Liver (tissue), 3 donors: ENCODE results near the gene TLR3.

Experiments used
- CTCF ChIP-seq: fragments of 150-350 bp; IDR thresholded peaks from 2 replicates; pipeline ENCODE4 v1.5.1; 2017; ENCODE audit warnings: improper control_type of control experiment, low read depth, low read length; ENCODE audit not compliant: missing input control
- GABPA ChIP-seq, 2 donors: IDR thresholded peaks in 1 of 2; conservative IDR thresholded peaks in 1 of 2; 2 replicates each; pipeline ENCODE4 v1.6.1; 2016; ENCODE audit warnings: antibody characterized with exemption in 2 of 2, mild to moderate bottlenecking in 1 of 2, moderate library complexity in 1 of 2
- SP1 ChIP-seq: IDR thresholded peaks from 2 replicates; pipeline ENCODE4 v1.6.1; 2018; ENCODE audit warnings: antibody characterized with exemption, mild to moderate bottlenecking
- TAF1 ChIP-seq: conservative IDR thresholded peaks from 2 replicates; pipeline ENCODE4 v1.6.1; 2016; ENCODE audit warnings: antibody characterized with exemption, mild to moderate bottlenecking
- YY1 ChIP-seq: IDR thresholded peaks from 2 replicates; pipeline ENCODE4 v1.6.1; 2016; ENCODE audit warnings: antibody characterized with exemption, mild to moderate bottlenecking
- donor health status: healthy.
- donor health status: healthy.

- TF ChIP-seq GABPA (IDR thresholded peaks at IDR 0.05 in 1 of 2, conservative IDR thresholded peaks at IDR 0.05 in 1 of 2) (no peak), CTCF (no peak), TAF1 (no peak), YY1 (no peak), SP1 (no peak)
These were observed 63.8 kb downstream of the TLR3 start for GRCh38 chr4:186132577-186133242.
